ENCODE data around the gene MYO16.

GRCh38 chr13:108812165-108812564 lies 182.8 kb downstream of the MYO16 start:
- TF ChIP-seq RAD21 (conservative IDR thresholded peaks at IDR 0.05 in 1 of 2, IDR thresholded peaks at IDR 0.05 in 1 of 2): no peak
- TF ChIP-seq MAFK (IDR thresholded peaks at IDR 0.05; ENCODE audit: partially characterized antibody): no peak
- TF ChIP-seq CTCF (IDR thresholded peaks at IDR 0.05): no peak
- no peak for TF ChIP-seq MAX (IDR thresholded peaks at IDR 0.05)
- TF ChIP-seq POLR2A (IDR thresholded peaks at IDR 0.05; ENCODE audit: low read length): no peak
- no peak for TF ChIP-seq EP300 (IDR thresholded peaks at IDR 0.05)
- TF ChIP-seq NFE2L2 (conservative IDR thresholded peaks at IDR 0.05; ENCODE audit: low read length): no peak
- TF ChIP-seq USF2 (IDR thresholded peaks at IDR 0.05): no peak
- no peak for TF ChIP-seq REST (IDR thresholded peaks at IDR 0.05)
- TF ChIP-seq CHD4 (IDR thresholded peaks at IDR 0.05; ENCODE audit: borderline replicate concordance): no peak
- TF ChIP-seq MYC (IDR thresholded peaks at IDR 0.05; ENCODE audit: borderline replicate concordance, low read length): no peak
- TF ChIP-seq RCOR1 (IDR thresholded peaks at IDR 0.05; ENCODE audit: low read depth, low read length): no peak
- no peak for TF ChIP-seq ZC3H11A (IDR thresholded peaks at IDR 0.05)
